Endothelial cell of umbilical vein (primary cell): ENCODE measurements around the gene SMG5. TPM values are rescaled to one million over a fixed set of nuclear protein-coding genes. Genes with fewer than 3 reads are reported as not detected.

Source experiments
- BruUV-seq: library from RNA; stranded (reverse); fragments of 400-500 nt; replicated peaks from 2 replicates; lab custom pipeline; 2021; lab: Mats Ljungman, UMichigan
- CTCF ChIA-PET: fragments of 300-600, 350-600 bp; sonication (Branson Sonifier 250); formaldehyde crosslinking; loops from one replicate; lab custom pipeline; 2021; ENCODE audit warnings: antibody characterized with exemption, inconsistent platforms; lab: Charles Lee
- POLR2A ChIA-PET: fragments of 300-600, 350-600 bp; sonication (Branson Sonifier 250); formaldehyde crosslinking; loops from one replicate; lab custom pipeline; 2021; ENCODE audit warnings: antibody characterized with exemption, inconsistent platforms; lab: Charles Lee
- DNase-seq: peaks from one replicate; pipeline ENCODE4 v3.0.0-alpha.2; 2011; ENCODE audit warnings: low read depth, low spot score
- FAIRE-seq: peaks from 2 replicates; lab custom pipeline; 2011; peaks lifted over from hg19 to GRCh38; lab: Jason Lieb, UNC
- H2AFZ ChIP-seq: 2 replicates; pipeline ENCODE4 v1.6.0; 2012; ENCODE audit warnings: low read depth, low read length, control low read depth, inconsistent platforms
- H3K27ac ChIP-seq: 2 replicates; pipeline ENCODE4 v1.5.1; 2011; ENCODE audit warnings: low read depth, mild to moderate bottlenecking, control low read depth, low read length, moderate library complexity; ENCODE audit not compliant: insufficient read depth
- H3K27me3 ChIP-seq, 2 experiments: 2 replicates each; pipeline versions ENCODE4 v1.6.0 to v1.6.1; 2011; ENCODE audit warnings: low read length in 2 of 2, mixed read lengths in 1 of 2; ENCODE audit not compliant: control insufficient read depth in 2 of 2, insufficient read depth in 2 of 2
- H3K36me3 ChIP-seq, 2 experiments: 2 replicates in 1 of 2; 3 replicates in 1 of 2; pipeline ENCODE4 v1.5.1; 2011; ENCODE audit warnings: low read length in 2 of 2, mild to moderate bottlenecking in 1 of 2, moderate library complexity in 1 of 2; ENCODE audit not compliant: control insufficient read depth in 2 of 2, insufficient read depth in 2 of 2; ENCODE audit errors: extremely low read depth in 1 of 2
- H3K4me1 ChIP-seq: 3 replicates; pipeline ENCODE4 v1.5.1; 2011; ENCODE audit warnings: mild to moderate bottlenecking, low read length; ENCODE audit not compliant: control insufficient read depth, insufficient read depth; ENCODE audit errors: extremely low read depth
- H3K4me2 ChIP-seq: 2 replicates; pipeline ENCODE4 v1.6.1; 2011; ENCODE audit warnings: low read length, control low read depth, mixed read lengths; ENCODE audit not compliant: insufficient read depth
- H3K4me3 ChIP-seq, 3 experiments: fragments of 200-600 bp in 1 of 3; sonication (generic), shearing (Covaris generic) in 1 of 3; replicated peaks in 1 of 3; 2 replicates each; pipeline ENCODE4 v1.5.1; 2011 to 2016; ENCODE audit warnings: control low read depth in 3 of 3, low read length in 3 of 3, mild to moderate bottlenecking in 2 of 3, inconsistent platforms in 1 of 3, low read depth in 1 of 3, moderate library complexity in 1 of 3; ENCODE audit not compliant: insufficient read depth in 1 of 3
- H3K79me2 ChIP-seq: 2 replicates; pipeline ENCODE4 v1.6.0; 2012; ENCODE audit warnings: low read length, inconsistent platforms; ENCODE audit not compliant: control insufficient read depth, insufficient read depth
- H3K9ac ChIP-seq: replicated peaks from 2 replicates; pipeline ENCODE3; 2011; ENCODE audit warnings: low read length, control low read depth; ENCODE audit not compliant: insufficient read depth; ENCODE audit errors: extremely low read depth
- H3K9me1 ChIP-seq: replicated peaks from 3 replicates; pipeline ENCODE4 v1.6.0; 2011; ENCODE audit warnings: mild to moderate bottlenecking, low read length; ENCODE audit not compliant: control insufficient read depth, insufficient read depth; ENCODE audit errors: extremely low read depth
- H3K9me3 ChIP-seq: replicated peaks from 2 replicates; pipeline ENCODE4 v1.5.1; 2012; ENCODE audit warnings: low read length, inconsistent platforms; ENCODE audit not compliant: control insufficient read depth, insufficient read depth
- H4K20me1 ChIP-seq: replicated peaks from 2 replicates; pipeline ENCODE3; 2011; ENCODE audit warnings: mild to moderate bottlenecking, low read length; ENCODE audit not compliant: control insufficient read depth, insufficient read depth; ENCODE audit errors: extremely low read depth
- EZH2 ChIP-seq: IDR thresholded peaks from 2 replicates; pipeline ENCODE4 v1.6.1; 2012; ENCODE audit warnings: borderline replicate concordance, low read depth, mild to moderate bottlenecking, moderate library complexity, low read length, inconsistent platforms; ENCODE audit not compliant: severe bottlenecking
- FOS ChIP-seq: IDR thresholded peaks from 2 replicates; pipeline ENCODE4 v1.6.1; 2011; ENCODE audit warnings: mild to moderate bottlenecking, low read length, moderate library complexity, borderline replicate concordance; ENCODE audit not compliant: insufficient read depth
- GATA2 ChIP-seq: IDR thresholded peaks from 2 replicates; pipeline ENCODE4 v1.7.0; 2011; ENCODE audit warnings: low read depth, mild to moderate bottlenecking, moderate library complexity, mixed read lengths, low read length; ENCODE audit not compliant: insufficient read length, insufficient read depth
- JUN ChIP-seq: IDR thresholded peaks from 2 replicates; pipeline ENCODE4 v1.6.1; 2011; ENCODE audit warnings: borderline replicate concordance, low read depth; ENCODE audit not compliant: insufficient read length, insufficient read depth
- MYC ChIP-seq: IDR thresholded peaks from one replicate; pipeline ENCODE4 v1.6.1; 2011; ENCODE audit warnings: mild to moderate bottlenecking, low read depth, low read length
- POLR2A ChIP-seq: IDR thresholded peaks from 2 replicates; pipeline ENCODE4 v1.6.1; 2012; ENCODE audit warnings: low read depth, mild to moderate bottlenecking, control low read depth, low read length
- POLR2AphosphoS5 ChIP-seq: IDR thresholded peaks from 2 replicates; pipeline ENCODE4 v1.6.1; 2012; ENCODE audit warnings: low read depth, mild to moderate bottlenecking, control low read depth, low read length, moderate library complexity; ENCODE audit not compliant: insufficient read depth
- dilution Hi-C: fragments of 300-500 bp; cut with MboI; formaldehyde crosslinking; loops from one replicate; pipeline ENCODE4 v1.15.0; 2019; ENCODE audit warnings: low sequenced_read_pairs; ENCODE audit not compliant: extremely low pct_ligation_motif_present
- intact Hi-C: fragments of 100-400 bp; cut with micrococcal nuclease; formaldehyde crosslinking; loops from one replicate; pipeline ENCODE4 v1.10.0; 2022
- polyA plus RNA-seq, 4 experiments: library from polyadenylated mRNA; depleted of rRNA in 3 of 4; stranded (reverse) in 3 of 4; unstranded in 1 of 4; fragments of >200 nt; gene quantifications; 2 replicates each; pipeline versions ENCODE4 v1.2.1 to v1.2.3, GENCODE V29; 2011 to 2012; ENCODE audit warnings: missing spikeins in 1 of 4
- total RNA-seq: library from RNA; stranded (reverse); gene quantifications from 2 replicates; pipeline ENCODE4 v1.2.3, GENCODE V29; 2021
- TF ChIP-seq, protein P1 (sequence below): IDR thresholded peaks from 2 replicates; pipeline ENCODE4 v1.6.1; 2011; ENCODE audit not compliant: insufficient read depth, insufficient read length
- TF ChIP-seq, protein P2 (sequence below), 2 donors: IDR thresholded peaks; 1 replicate in 1 of 2; 2 replicates in 1 of 2; pipeline ENCODE4 v1.5.1; 2011; ENCODE audit warnings: low read length in 2 of 2, mild to moderate bottlenecking in 2 of 2, moderate library complexity in 2 of 2, control low read depth in 1 of 2, inconsistent platforms in 1 of 2, low read depth in 1 of 2; ENCODE audit not compliant: insufficient read depth in 1 of 2; ENCODE audit errors: extremely low read depth in 1 of 2

Gene SMG5
- total and polyA plus RNA-seq, 2 donors (not counting 3 experiments of a cell fraction or from before 2014, with no cell fraction given): 37.4 to 82.6 TPM

DNA sequence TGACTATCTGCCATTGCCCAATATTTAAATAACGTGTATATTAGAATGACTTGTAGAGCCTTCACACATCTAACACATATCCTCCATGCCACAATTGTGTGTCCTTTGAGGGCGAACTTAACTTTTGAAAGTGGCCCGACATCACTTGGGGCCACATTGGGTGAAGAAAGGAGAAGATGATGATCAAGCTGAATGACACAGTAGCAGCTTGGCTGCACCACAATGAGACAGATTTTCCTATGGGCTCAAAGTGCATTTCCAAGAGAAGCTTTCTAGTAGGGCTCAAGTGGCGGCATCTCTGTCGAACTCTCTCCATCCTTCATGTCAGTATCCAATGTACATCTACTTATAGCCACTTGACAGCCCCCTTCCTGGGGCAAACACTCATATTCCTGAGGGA is 44.4 kb downstream of the SMG5 start:
- no peaks in the 10 kb centered on the region for H3K9me3 ChIP-seq
- dilution Hi-C loops: no loop called here
- H3K4me1 ChIP-seq: peaks cover 9% of the 10 kb centered on the region
- DNase-seq (no peak), FAIRE-seq (no peak)
- ChIA-PET CTCF (interaction anchor here (0.6 to 2.0 kb wide), 3 partner anchors 13 to 93 kb away, joined by 3 to 7 read pairs (median 3); no protein-coding TSS in a partner anchor), POLR2A (no interaction called here)
- no peak overlapping the region for H3K4me2 ChIP-seq
- H3K27me3 ChIP-seq: no peaks in the 10 kb centered on the region
- H3K79me2 ChIP-seq: no peaks in the 10 kb centered on the region
- intact Hi-C loops: no loop called here
- TF ChIP-seq, protein P1, sequence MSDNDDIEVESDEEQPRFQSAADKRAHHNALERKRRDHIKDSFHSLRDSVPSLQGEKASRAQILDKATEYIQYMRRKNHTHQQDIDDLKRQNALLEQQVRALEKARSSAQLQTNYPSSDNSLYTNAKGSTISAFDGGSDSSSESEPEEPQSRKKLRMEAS: no peak
- TF ChIP-seq GATA2 (no peak), EZH2 (no peak), FOS (no peak), MYC (no peak), JUN (no peak), POLR2A (no peak), POLR2AphosphoS5 (no peak)
- TF ChIP-seq, protein P2, sequence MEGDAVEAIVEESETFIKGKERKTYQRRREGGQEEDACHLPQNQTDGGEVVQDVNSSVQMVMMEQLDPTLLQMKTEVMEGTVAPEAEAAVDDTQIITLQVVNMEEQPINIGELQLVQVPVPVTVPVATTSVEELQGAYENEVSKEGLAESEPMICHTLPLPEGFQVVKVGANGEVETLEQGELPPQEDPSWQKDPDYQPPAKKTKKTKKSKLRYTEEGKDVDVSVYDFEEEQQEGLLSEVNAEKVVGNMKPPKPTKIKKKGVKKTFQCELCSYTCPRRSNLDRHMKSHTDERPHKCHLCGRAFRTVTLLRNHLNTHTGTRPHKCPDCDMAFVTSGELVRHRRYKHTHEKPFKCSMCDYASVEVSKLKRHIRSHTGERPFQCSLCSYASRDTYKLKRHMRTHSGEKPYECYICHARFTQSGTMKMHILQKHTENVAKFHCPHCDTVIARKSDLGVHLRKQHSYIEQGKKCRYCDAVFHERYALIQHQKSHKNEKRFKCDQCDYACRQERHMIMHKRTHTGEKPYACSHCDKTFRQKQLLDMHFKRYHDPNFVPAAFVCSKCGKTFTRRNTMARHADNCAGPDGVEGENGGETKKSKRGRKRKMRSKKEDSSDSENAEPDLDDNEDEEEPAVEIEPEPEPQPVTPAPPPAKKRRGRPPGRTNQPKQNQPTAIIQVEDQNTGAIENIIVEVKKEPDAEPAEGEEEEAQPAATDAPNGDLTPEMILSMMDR (IDR thresholded peaks at IDR 0.05; ENCODE audit: extremely low read depth in 1 of 2, insufficient read depth in 1 of 2, low read depth in 1 of 2, low read length in 2 of 2): no peak
- H3K36me3 ChIP-seq: peaks cover 0 to 28% of the 10 kb centered on the region in 2 experiments
- H3K4me3 ChIP-seq: no peak overlapping the region
- no peaks in the 10 kb centered on the region for H4K20me1 ChIP-seq
- H3K27ac ChIP-seq: no peak overlapping the region
- BruUV-seq: no TSS peak
- no peak overlapping the region for H3K9ac ChIP-seq
- H3K9me1 ChIP-seq: no peaks in the 10 kb centered on the region
- no peak overlapping the region for H2AFZ ChIP-seq
